HG03103 (cell line): ENCODE measurements around the gene ATP6V0D1.
"Not testable (repeated sequence)": the region's sequence is repeated elsewhere in the genome, so short reads cannot be mapped to it uniquely, and the experiment has no call there.

Source experiments
- ATAC-seq: cut with Tn5 transposase; IDR thresholded peaks from one replicate; pipeline ENCODE4 v1.9.1; 2021; ENCODE audit warnings: low read depth; ENCODE audit not compliant: unreplicated experiment

ATP6V0D1 gene

DNA sequence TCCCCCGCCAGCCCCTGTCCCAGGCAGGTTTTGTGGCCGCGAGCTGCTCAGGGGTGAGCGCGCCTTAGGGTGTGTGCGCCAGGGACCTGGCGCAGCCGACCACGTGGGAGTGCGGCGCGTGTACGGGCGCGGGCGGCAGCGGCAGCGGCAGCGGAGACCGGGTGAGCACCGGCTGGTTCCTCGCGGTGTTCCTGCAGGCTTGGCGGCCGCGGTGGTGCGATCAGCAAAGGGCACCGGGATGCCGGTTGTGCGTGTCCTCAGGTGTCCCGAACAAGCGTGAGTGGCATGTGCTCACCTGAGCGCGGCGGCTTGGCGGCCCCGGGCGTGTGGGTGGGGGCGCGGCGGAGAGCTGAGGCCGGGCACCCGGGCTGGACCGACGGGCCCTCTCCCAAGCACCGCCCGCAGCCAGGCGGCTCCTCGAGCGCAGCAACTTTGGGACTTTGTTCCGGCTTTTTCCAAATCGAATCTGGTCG lies 50.4 kb downstream of the ATP6V0D1 start:
- no peak for ATAC-seq

DNA sequence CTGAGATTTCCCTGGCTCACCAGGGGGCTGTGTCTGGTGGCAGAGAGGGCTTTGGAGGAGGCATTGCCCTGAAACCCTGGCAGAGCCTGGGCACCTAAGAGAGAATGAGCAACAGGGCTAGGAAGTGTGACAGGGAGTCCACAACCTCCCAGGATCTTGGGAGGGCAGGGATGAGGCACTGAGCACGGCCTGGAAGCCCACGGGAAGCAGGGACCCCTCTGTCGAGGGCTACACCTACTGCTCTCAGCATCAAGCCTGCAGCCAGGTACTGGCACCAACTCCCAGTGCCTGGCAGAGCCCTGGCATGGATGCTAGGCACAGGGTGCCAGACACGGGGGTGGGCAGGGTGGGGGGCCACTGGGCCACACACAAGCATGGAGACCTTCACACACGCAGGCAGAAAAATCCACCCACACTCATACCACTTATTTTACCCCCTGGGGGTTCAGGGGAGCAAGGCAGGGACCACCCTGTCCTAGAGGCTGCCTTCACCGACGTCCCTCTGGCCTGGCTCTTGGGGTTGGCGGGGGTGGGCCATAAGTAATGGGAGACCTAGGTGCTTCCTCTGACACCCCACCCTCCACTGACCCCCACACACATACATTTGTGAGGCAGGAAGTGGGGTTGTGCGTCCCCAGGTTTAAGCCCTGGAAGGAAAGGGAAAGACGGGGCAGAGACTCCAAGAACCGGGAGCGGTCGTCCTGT lies 51.0 kb downstream of the ATP6V0D1 start:
- no peak for ATAC-seq

DNA sequence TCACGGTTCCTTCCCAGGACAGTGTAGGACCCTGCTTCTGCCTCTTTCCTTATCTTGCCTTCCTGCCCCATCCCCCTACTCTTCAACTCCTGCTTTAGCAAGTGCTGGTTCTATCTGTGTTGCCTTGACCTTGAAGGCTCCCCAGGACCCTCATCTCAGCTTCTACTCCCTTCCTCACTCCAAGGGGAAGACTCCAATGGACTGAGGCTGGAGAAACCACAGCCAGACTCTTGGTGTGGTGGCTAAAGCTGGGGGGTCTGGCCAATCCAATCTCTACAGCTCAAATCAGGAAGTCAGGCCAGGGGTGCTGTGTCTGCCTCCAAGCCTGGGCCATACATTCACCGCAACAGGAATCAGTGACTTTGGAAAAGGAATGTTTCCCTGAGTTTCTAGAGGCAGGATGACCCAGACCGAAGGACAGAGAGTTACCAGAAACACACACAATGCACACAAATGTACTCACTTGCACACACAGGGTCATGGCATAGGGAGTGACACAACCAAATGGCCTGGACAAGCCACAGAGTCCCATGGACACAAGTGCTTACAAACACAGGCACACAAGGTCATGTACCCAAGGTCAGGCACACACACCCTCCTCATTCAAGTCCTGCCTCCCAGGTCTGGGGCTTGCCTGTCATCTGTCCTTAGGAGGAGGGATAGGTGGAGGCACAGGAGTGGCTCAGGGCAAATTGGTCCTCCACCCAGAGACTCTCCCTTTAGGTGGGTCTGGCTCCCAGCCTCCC lies 51.7 kb downstream of the ATP6V0D1 start:
- no peak for ATAC-seq

DNA sequence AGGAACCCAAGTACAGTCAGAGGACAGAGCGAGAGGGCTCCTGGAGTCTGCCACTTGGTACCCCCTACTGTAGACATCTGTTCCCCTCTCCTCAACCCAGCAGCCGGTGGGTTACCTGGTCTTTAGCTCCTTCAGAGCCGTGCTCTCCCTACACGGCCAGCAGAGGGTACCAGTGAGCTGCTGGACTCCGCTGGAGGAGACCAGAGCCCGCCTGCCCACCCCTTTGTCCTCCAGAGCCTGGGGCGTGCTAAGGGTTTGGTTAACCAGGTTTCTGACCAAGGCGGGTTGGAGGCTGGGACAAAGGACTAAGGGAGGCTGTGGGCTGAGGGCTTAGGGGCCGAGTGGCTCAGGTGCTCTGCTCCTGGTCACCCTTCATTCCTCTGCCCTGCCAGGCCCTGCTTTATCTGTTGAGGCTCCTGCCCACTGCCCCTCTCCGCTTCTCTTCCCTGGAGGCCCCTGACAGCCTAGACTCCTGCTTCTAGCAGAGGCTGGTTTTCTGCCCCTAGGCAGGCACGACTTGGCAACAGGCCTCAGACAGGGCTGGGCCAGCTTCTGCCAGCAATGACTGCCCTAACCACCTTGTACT lies 52.7 kb downstream of the ATP6V0D1 start:
- no peak for ATAC-seq

DNA sequence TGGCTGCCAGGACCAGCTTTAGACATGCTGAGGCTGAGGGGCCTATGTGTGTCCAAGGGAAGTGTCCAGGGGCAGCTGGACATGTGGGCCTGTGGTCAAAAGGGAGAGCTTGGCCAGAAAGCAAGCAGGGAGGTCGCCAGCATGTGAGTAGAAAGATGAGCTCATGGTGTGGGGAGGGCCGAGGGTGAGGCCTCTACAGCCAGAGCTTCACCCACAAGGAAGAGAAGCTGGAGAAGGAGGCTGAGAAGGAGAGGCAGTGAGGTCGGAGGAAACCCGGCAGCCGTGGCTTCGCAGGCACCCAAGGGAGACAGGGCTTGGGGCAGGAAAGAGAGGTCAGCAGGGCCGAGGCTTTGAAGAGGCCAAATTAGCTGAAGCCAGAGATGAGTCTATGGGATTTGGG lies 54.0 kb downstream of the ATP6V0D1 start:
- no peak for ATAC-seq

DNA sequence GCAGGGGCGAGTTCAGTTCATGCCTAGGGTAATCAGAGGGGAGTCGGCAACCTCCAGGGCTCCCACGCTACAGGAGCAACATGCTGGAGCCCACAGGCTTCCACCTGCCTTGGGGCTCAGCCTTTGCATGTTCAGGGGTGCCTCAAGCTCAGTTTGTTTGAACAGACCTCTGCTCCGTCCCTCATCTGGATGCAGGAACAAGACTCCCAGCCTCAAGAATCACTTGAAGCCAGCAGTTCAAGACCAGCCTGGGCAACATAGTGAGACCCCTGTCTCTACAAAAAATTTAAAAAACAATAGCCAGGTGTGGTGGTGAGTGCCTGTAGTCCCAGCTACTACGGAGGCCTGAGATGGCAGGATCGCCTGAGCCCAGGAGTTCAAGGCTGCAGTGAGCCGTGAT lies 54.9 kb downstream of the ATP6V0D1 start:
- ATAC-seq = no peak

DNA sequence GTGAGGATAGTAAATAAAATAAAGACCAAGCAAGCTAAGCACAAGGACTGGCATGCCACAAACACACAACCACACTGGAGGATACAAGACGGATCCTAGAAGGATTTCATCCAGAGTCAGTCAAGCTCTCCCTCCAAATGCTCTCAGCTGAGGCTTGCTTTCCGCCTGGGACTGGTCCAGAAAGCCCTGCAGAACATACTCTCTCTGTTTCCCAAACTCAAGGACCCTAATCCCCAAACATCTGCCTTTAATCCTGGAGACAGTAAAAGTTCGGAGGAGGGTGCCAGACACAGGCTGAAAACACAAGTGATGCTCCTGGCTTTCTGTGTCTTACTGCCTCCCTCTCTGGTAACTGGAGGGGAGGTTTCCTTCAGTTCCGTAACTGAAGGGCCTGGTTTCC lies 55.4 kb downstream of the ATP6V0D1 start:
- no peak for ATAC-seq

DNA sequence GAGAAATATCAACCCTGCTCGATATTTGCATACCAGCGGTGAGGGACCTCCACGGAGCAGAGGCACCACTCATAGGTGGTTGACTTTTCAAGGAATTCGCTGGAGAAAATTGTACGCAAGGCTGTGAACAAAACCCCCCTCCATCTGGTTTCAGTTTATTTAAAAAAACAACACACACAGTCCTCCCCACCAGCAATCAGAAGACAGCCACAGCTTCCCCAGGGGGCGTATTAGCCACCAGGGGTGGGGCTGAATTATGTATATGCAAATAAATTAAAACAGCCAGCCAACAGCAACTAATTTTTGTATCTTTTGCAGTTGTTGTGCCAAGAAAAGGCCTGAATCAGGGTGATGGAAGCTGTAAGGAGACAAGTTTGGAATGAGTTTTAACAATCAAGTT lies 55.9 kb downstream of the ATP6V0D1 start:
- ATAC-seq = no peak

DNA sequence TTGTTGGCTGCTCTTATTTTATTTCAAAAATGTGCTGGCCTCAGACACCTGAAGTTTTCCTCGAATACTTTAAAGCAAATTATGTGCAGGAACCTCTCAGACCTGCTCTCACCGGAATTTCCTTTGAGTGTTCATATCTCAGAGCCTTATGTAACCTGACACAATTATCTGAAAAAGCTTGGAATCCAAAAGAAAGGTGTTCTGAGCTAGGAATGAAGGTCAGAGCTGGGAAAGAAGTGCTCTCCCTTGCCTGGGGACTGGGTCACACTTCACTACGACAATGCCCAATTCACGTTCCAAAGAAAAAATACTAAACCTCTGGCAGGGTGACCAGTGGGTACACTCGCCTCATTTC lies 56.7 kb downstream of the ATP6V0D1 start:
- ATAC-seq = no peak

DNA sequence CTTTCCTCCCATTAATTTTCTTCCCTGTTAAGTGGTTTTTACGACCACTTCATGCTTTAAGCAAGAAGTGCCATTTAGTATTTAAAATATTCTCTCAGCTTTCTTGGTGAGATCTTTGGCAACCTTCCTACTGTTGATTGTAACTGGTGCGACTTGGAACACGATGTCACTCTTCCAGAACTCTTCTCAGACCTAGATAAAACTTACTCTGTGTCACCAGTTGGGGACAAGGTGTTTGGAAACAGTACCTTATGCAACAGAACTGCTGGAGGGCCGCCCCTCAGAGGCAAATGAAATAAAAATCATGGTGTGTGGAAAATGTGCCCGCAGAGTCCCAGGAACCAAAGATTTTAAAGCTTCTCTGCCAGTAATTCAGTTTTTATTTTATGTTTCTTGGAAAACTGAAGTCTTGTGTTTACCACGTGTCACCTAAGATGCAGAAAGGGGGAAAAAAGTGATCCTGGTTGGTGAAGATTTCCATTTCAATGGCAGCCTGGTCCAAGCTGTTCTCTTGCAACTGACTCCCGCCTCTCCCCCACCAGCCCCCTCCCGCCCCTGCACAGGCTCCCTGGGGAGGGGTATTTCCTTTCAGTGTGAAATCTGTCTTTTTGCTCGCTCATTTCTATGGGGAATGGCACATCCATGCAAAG lies 57.2 kb downstream of the ATP6V0D1 start:
- no peak for ATAC-seq

DNA sequence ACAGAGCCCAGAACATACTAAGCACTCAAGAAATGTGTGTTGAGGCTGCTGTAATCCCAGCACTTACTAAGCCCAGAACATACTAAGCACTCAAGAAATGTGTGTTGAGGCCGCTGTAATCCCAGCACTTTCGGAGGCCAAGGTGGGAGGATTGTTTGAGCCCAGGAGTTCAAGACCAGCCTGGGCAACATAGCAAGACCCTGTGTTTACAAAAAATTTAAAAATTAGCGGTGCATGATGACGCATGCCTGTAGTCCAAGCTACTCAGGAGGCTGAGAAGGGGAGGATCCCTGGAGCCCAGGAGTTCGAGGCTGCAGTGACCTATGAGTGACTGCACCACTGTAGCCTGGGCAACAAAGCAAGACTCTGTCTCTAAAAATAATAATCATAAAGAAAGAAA lies 57.9 kb downstream of the ATP6V0D1 start:
- no peak for ATAC-seq

DNA sequence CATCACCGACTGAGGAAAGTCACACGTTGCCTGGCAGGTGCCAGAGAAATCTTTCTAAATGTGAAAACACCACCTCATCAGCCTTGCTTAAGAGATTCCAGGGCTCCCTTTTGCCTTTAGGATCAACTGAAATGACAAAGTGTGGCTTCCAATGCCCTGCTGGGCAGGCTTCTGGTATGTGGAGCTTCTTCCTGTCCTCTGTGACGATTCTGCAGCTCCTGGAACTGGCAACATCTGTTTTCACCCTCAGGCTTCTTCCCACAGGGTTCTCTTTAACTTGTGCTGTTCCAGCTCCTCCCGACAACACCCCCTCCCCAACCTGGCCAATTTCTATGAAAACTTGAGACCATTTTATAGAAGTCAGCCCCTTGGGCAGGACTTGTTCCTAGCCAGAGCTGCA lies 59.9 kb downstream of the ATP6V0D1 start:
- no peak for ATAC-seq

DNA sequence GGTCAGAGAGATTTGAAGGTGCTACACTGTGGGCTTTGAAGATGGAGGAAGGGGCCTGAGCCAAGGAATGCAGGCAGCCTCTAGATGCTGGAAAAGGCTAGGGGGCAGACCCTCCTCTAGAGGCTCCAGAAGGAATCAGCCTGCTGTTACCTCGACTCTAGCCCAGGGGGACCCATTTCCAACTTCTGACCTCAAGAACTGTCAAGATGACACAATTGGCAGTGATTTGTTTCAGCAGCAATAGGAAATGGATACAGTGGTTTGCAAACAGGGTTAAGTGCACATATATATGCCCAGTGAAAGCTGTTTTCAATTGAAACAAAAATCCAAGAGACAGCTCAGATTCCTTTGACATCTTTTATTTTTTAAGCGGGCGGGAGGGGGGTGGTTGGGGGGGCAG lies 61.0 kb downstream of the ATP6V0D1 start:
- ATAC-seq = no peak

DNA sequence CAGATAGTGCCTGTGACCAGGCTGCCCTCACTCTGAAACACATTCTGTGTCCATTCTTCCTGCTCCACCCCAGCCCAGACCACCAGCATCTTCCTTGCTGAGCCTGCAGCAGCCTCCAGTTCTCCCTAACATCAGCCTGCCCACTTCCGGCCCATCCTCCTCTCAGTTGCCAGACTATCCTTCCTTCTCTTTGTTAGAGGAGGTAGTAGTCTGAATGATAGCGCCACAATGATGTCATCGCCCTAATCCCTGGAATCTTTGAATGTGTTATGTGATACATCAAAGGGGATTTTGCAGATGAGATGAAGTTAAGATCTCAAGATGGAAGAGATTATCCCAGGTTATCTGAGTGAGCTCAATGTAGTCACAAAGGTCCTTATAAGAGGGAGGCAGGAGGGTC lies 61.5 kb downstream of the ATP6V0D1 start:
- ATAC-seq = no peak

DNA sequence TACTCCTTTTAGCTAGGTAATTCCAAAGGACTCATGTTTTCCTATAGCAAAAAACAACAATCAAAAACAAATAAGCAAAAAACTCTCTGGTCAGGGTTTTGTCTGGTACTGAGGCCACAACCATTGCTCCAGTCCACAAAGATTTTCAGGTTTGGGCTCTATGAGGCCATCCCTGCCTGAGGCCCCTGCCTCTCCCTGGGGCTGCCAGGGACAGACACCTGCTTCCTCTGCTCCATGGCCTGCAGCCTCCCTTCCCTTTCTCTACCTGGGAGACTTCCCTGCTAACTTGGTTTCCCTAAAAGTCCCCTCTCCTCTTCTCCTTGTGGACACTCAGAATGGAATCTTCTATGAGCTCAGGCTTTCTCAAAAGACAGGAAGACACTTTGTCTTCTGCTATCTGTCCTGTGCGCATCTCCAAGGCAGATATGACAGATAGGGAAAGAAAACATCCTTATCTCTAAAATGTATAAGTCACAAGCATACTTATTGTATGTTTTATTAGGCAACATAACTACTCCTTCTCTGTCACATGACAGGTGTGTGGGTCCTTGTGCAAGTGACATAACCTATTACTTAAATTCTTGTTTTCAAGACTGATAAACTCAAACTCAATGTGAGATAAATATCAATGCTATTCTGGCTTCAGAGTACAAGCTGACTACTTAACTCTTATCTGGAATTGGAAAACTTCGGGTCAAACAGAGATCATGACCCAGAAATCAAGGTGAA lies 63.5 kb downstream of the ATP6V0D1 start:
- no peak for ATAC-seq

DNA sequence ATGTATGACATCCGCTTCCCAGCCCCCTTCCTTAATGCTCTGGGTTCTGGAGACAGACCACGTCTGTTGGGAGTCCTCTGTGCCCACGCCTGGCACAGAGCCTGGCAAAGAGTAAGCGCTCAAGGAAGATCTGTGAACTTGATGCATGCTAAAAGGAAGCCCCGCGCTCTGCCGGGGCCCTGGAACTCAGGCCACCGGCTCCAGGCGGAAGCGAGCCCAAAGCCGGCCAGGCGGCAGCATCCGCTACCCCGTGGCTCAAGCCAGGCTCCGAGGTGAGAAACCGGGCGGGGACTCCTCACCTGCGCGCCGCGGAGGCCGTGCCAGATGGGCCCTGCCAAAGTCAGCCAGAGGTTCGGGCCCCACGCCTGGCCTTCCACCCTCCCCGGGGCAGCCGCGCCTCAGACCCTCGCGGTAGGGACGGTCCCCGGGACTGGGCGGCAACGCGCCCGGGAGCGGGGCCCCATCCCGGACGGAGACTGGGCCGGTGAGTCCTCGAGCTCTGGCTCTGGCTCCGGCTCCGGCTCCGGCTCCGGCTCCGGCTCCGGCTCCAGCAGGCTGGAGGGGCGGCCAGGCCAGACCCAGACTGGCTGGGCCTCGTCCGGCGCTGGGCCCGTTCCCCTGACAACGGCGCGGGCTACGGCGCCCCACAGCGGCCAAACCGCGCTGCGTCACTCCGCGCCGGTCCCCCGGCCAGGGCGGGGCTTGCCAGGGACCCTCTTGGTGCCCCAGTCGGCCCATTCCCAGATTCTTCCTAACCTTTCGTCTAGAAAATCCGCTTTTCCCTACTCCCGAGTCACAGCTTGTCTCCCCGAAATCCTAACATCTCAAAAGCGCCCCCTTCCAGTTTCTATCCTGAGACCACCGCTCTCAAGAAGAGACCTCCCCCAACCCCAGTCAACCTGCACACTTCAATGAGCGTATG lies 64.8 kb downstream of the ATP6V0D1 start, which contains the start of gene ZDHHC1:
ZDHHC1 (minus strand) TSS at position 606 of the 922 bp plus-strand sequence. CDS start 8,702 bp downstream, outside the sequence.
- no peak for ATAC-seq

DNA sequence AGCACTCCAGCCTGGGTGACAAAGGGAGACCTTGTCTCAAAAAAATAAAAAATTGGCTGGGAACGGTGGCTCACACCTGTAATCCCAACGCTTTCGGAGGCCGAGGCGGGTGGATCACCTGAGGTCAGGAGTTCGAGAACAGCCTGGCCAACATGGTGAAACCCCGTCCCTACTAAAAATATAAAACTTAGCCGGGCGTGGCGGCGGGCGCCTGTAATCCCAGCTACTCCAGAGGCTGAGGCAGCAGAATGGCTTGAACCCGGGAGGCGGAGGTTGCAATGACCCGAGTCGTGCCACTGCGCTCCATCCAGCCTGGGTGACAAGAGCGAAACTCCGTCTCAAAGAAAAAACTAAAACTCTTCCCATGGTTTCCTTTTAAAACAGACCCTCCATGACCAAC lies 65.5 kb downstream of the ATP6V0D1 start:
- not testable (repeated sequence) for ATAC-seq

DNA sequence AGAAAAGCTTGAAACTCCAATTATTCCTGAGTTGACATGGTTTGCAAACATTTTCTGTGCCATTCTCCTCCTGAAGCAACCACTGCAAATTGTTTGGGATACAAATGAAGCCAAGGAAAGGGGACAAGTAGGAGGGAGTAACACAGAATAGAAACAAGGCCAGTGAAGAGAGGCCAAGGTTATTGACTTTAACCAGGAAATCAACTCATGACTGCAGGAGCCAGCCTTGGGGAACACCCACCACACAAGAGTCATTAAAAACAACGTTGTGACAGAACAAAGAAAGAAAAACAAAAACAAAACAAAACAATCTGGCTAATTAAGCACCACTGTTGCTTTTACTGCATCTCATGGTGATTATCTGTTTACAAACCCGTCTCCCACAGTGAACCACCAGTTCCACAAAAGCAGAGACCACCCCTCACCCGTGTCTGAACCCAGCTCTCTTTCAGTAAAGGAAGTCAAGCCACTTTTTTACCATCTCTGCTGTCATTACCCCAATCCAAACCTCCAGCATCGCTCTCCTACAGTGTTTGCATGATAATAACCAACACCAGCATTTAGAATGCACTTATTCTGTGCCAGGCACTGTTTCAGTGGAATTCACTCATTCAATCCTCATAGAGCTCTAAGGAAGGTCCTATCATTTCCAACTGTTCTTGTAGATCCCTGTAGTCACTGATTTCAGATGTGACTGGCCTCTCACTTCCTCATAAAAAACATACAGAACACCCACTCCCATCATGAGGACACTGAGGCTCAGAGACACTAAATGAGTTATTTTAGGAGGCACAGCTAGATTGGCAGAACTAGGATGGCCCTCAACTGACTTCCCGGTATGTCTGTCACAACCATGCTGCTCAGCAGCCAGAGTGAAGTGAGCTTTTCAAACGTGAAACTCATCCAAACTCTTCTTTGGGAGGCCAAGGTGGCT lies 66.7 kb downstream of the ATP6V0D1 start:
- no peak for ATAC-seq
